ENCODE results near the gene F7. TPM values are rescaled to one million over a fixed set of nuclear protein-coding genes. Genes with fewer than 3 reads are reported as not detected.
A peak's percentile ranks its signal among the peaks of the same experiment; 100 is the strongest.

The F7 gene
- total and polyA plus RNA-seq, 2 of the 4 experiments (the other 2 are of a cell fraction): under 0.01 to 0.07 TPM

DNA sequence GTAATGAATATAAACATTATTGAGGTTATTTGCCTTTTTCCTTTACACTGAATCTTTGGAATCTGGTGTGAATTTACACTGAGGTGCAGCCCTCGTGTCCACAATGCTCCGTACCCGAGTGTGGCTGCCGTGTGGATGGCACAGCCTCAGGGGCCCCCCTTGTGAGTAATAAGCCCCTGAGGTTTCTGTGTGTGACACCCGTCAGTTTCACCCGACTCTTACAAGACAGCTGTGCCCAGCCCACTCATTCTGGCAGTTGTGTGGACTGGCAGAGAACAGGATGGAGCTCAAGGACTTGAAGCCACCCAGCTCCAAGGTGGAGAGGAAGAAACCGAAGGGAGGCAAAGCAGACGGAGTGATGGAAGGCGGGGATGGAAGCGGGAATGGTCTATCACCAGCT, 60.7 kb downstream of the F7 start:
- DNase-seq (no peak), ATAC-seq (ENCODE audit: low read depth) (no peak)
- Histone ChIP-seq H2BK120ac (ENCODE audit: low read depth, low read length) (no peak overlapping the region), H2BK15ac (ENCODE audit: low read depth, low read length) (no peak overlapping the region), H3K23ac (ENCODE audit: low read depth, low read length) (no peak overlapping the region), H3K4ac (ENCODE audit: low read depth, low read length) (peak overlapping the region; percentile 59; the same call in 1 of the 2 replicates), H3K14ac (replicated peaks; ENCODE audit: low read depth, low read length) (no peak overlapping the region), H3K36me3 (ENCODE audit: control insufficient read depth, insufficient read depth, low read length) (peaks cover 12% of the 10 kb centered on the region), H3K9me1 (ENCODE audit: insufficient read depth, low read length) (peaks cover 4% of the 10 kb centered on the region; the same call in 1 of the 2 replicates), H3K56ac (ENCODE audit: extremely low read depth, insufficient read depth, low read length) (no peak overlapping the region), H3K27me3 (ENCODE audit: control insufficient read depth, insufficient read depth, low read length) (no peaks in the 10 kb centered on the region), H3K4me2 (ENCODE audit: low read depth, low read length) (no peak overlapping the region), H3K79me1 (ENCODE audit: low read depth in 1 of 2, low read length in 2 of 2) (peaks cover 0 to 5% of the 10 kb centered on the region in 2 experiments; a peak in 1 of 4 replicates), H2BK5ac (ENCODE audit: low read depth, low read length, poor library complexity, severe bottlenecking) (no peak overlapping the region), H2AK5ac (ENCODE audit: low read depth, low read length) (peak overlapping the region; percentile 33; the same call in 1 of the 2 replicates), H2AFZ (replicated peaks; ENCODE audit: low read length, poor library complexity) (peak overlapping the region; percentile 44), H3K4me1 (ENCODE audit: control insufficient read depth, insufficient read depth, low read length) (peaks cover 8% of the 10 kb centered on the region), H3K27ac (ENCODE audit: insufficient read depth, low read length) (no peak overlapping the region), H2BK20ac (ENCODE audit: low read depth, low read length) (no peak overlapping the region), H3K9me3 (ENCODE audit: control insufficient read depth, insufficient read depth, low read length) (0 out of 2 replicates have a peak, but pooled peaks cover 2% of the 10 kb centered on the region), H4K20me1 (ENCODE audit: insufficient read depth, low read length) (no peaks in the 10 kb centered on the region), H4K5ac (ENCODE audit: low read depth, low read length) (no peak overlapping the region), H4K91ac (ENCODE audit: insufficient read depth, low read depth, low read length) (peak overlapping the region; percentile 41; the same call in 1 of the 2 replicates), H3K4me3 (ENCODE audit: insufficient read depth, low read depth, low read length) (no peak overlapping the region), H3K18ac (ENCODE audit: low read depth, low read length) (no peak overlapping the region), H4K8ac (ENCODE audit: low read depth in 2 of 2, low read length in 2 of 2) (no peak overlapping the region), H3K9ac (ENCODE audit: low read depth, low read length) (no peak overlapping the region), H2AK9ac (replicated peaks; ENCODE audit: low read depth, low read length, poor library complexity) (peak overlapping the region; percentile 85)
- ChIA-PET POLR2A (ENCODE audit: unreplicated experiment) (no interaction called here), CTCF (no interaction called here)
- TF ChIP-seq RCOR1 (IDR thresholded peaks at IDR 0.05; ENCODE audit: insufficient replicate concordance, low read length): no peak
- TF ChIP-seq FOS (IDR thresholded peaks at IDR 0.05; ENCODE audit: low read depth, low read length): no peak
- TF ChIP-seq NFE2L2 (IDR thresholded peaks at IDR 0.05; ENCODE audit: low read depth, low read length): no peak
- TF ChIP-seq, protein P1, sequence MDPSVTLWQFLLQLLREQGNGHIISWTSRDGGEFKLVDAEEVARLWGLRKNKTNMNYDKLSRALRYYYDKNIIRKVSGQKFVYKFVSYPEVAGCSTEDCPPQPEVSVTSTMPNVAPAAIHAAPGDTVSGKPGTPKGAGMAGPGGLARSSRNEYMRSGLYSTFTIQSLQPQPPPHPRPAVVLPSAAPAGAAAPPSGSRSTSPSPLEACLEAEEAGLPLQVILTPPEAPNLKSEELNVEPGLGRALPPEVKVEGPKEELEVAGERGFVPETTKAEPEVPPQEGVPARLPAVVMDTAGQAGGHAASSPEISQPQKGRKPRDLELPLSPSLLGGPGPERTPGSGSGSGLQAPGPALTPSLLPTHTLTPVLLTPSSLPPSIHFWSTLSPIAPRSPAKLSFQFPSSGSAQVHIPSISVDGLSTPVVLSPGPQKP (IDR thresholded peaks at IDR 0.05; ENCODE audit: borderline replicate concordance, low read depth, low read length): no peak
- TF ChIP-seq SMC3 (IDR thresholded peaks at IDR 0.05; ENCODE audit: low read depth, low read length): no peak
- no peak for TF ChIP-seq BHLHE40 (IDR thresholded peaks at IDR 0.05; ENCODE audit: low read depth, low read length)
- no peak for TF ChIP-seq MAZ (IDR thresholded peaks at IDR 0.05; ENCODE audit: borderline replicate concordance, low read depth, low read length)
- TF ChIP-seq, protein P2, sequence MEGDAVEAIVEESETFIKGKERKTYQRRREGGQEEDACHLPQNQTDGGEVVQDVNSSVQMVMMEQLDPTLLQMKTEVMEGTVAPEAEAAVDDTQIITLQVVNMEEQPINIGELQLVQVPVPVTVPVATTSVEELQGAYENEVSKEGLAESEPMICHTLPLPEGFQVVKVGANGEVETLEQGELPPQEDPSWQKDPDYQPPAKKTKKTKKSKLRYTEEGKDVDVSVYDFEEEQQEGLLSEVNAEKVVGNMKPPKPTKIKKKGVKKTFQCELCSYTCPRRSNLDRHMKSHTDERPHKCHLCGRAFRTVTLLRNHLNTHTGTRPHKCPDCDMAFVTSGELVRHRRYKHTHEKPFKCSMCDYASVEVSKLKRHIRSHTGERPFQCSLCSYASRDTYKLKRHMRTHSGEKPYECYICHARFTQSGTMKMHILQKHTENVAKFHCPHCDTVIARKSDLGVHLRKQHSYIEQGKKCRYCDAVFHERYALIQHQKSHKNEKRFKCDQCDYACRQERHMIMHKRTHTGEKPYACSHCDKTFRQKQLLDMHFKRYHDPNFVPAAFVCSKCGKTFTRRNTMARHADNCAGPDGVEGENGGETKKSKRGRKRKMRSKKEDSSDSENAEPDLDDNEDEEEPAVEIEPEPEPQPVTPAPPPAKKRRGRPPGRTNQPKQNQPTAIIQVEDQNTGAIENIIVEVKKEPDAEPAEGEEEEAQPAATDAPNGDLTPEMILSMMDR (conservative IDR thresholded peaks at IDR 0.05; ENCODE audit: low read depth, low read length): no peak
- no peak for TF ChIP-seq CEBPB (IDR thresholded peaks at IDR 0.05; ENCODE audit: low read depth, low read length)
- TF ChIP-seq CHD1 (IDR thresholded peaks at IDR 0.05; ENCODE audit: low read depth, low read length): no peak
- no peak for TF ChIP-seq MXI1 (IDR thresholded peaks at IDR 0.05; ENCODE audit: borderline replicate concordance, low read depth, low read length)
- TF ChIP-seq POLR2A (IDR thresholded peaks at IDR 0.05; ENCODE audit: low read depth, low read length): no peak
- no peak for TF ChIP-seq MAFK (IDR thresholded peaks at IDR 0.05; ENCODE audit: low read depth, low read length)
- no CpG with 5 or more reads among the region's 10 CpGs for WGBS, 2 experiments (ENCODE audit: extremely low coverage in 2 of 2, insufficient read length in 1 of 2)
- intact Hi-C loops (cut with micrococcal nuclease): no loop called here
- BruUV-seq (replicated peaks): no TSS peak
- in situ Hi-C loops (cut with MboI; ENCODE audit: low sequenced_read_pairs): no loop called here
- dilution Hi-C loops (cut with HindIII; ENCODE audit: low sequenced_read_pairs, unreplicated experiment): no loop called here
